ENCODE results near the gene CFAP45. TPM values are rescaled to one million over a fixed set of nuclear protein-coding genes. Genes with fewer than 3 reads are reported as not detected.

Gene CFAP45
- total and polyA plus RNA-seq, 4 experiments from 2014 or later: 0.15 to 0.67 (median 0.52) TPM; not detected in 1

GRCh38 chr1:159853417-159854115 lies 46.4 kb downstream of the CFAP45 start:
- POLR2A ChIA-PET (ENCODE audit: partially characterized antibody): interaction anchor here (0.9 to 5.6 kb wide), 5 partner anchors 13 to 70 kb away, joined by 3 to 40 read pairs (median 4); partner anchors contain the start of genes SLAMF8 and TAGLN2
- H3K9me3 ChIP-seq (ENCODE audit: control insufficient read depth in 1 of 2, low read length in 2 of 2): no peaks in the 10 kb centered on the region
- H3K36me3 Mint-ChIP-seq: peaks cover 0 to 1% of the 10 kb centered on the region in 2 donors
- peak overlapping the region; percentile 72 to 92 (median 86) for H3K4me3 Mint-ChIP-seq
- H3K4me1 ChIP-seq (ENCODE audit: insufficient read depth, low read length): peaks cover 14% of the 10 kb centered on the region
- peak in 1 of 5 donors; percentile 7 for DNase-seq
- H3K4me1 Mint-ChIP-seq: peaks cover 9 to 25% (median 14%) of the 10 kb centered on the region in 4 donors
- no peaks in the 10 kb centered on the region for H3K27me3 ChIP-seq (ENCODE audit: insufficient read depth, low read length)
- H3K36me3 ChIP-seq (ENCODE audit: insufficient read depth, low read length): no peaks in the 10 kb centered on the region
- H3K27me3 Mint-ChIP-seq: no peaks in the 10 kb centered on the region
- peak overlapping the region; percentile 38 for H3K27ac ChIP-seq (ENCODE audit: low read depth, low read length)
- CTCF ChIA-PET (ENCODE audit: partially characterized antibody): interaction anchor here (1.1 to 3.4 kb wide), 6 partner anchors 27 to 70 kb away, joined by 4 to 29 read pairs (median 5); partner anchors contain the start of gene SLAMF8
- H3K9me3 Mint-ChIP-seq: peaks cover 0 to 4% (median 0%) of the 10 kb centered on the region in 8 donors
- intact Hi-C loops (cut with micrococcal nuclease): loop anchor here (1.0 to 5.0 kb wide), 3 partner anchors 39 to 73 kb away; partner anchors contain the start of gene DUSP23
- peak overlapping the region; percentile 9 to 53 for H3K4me3 ChIP-seq (ENCODE audit: low read length in 2 of 2)
- peak overlapping the region; percentile 39 to 90 (median 76) for H3K27ac Mint-ChIP-seq

DNA sequence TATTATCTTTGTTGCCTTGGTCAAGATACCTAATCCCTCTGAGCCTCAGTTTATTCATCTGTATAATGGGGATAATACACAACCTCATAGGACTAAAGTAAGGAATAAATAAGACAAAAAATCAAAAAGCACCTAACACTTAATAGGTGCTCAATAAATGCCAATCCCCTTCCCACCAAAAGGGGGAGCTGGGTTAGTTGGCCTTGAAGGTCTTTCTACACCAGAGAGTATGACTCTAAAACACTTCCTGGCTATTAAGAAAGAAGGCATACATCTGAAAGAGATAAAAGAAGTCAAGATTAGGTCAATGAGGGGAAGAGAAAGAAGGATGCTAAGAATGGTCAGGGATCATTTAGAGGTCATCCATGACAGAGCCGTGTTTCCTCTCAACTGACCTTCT lies 48.6 kb downstream of the CFAP45 start:
- H3K27ac Mint-ChIP-seq: peak overlapping the region in 4 of 7 donors; percentile 14 to 67 (median 58)
- ChIA-PET POLR2A (ENCODE audit: partially characterized antibody) (interaction anchor here (5.3 to 5.6 kb wide), 2 partner anchors 24 to 72 kb away, joined by 22 to 40 read pairs; partner anchors contain the start of genes SLAMF8 and TAGLN2), CTCF (ENCODE audit: partially characterized antibody) (interaction anchor here (1.1 to 3.4 kb wide), 5 partner anchors 10 to 53 kb away, joined by 5 to 29 read pairs (median 6); no protein-coding TSS in a partner anchor)
- H3K4me3 ChIP-seq (ENCODE audit: low read length in 2 of 2): no peak overlapping the region
- peaks cover 14% of the 10 kb centered on the region for H3K4me1 ChIP-seq (ENCODE audit: insufficient read depth, low read length)
- peaks cover 0 to 2% of the 10 kb centered on the region in 2 donors for H3K27me3 Mint-ChIP-seq
- DNase-seq: no peak
- H3K9me3 ChIP-seq (ENCODE audit: control insufficient read depth in 1 of 2, low read length in 2 of 2): no peaks in the 10 kb centered on the region
- no peaks in the 10 kb centered on the region for H3K36me3 ChIP-seq (ENCODE audit: insufficient read depth, low read length)
- H3K4me1 Mint-ChIP-seq: peaks cover 9 to 20% (median 16%) of the 10 kb centered on the region in 4 donors
- H3K27me3 ChIP-seq (ENCODE audit: insufficient read depth, low read length): no peaks in the 10 kb centered on the region
- peaks cover 1 to 3% of the 10 kb centered on the region in 2 donors for H3K36me3 Mint-ChIP-seq
- H3K9me3 Mint-ChIP-seq: peaks cover 0 to 2% (median 0%) of the 10 kb centered on the region in 8 donors
- H3K4me3 Mint-ChIP-seq: no peak overlapping the region
- no peak overlapping the region for H3K27ac ChIP-seq (ENCODE audit: low read depth, low read length)
- intact Hi-C loops (cut with micrococcal nuclease): loop anchor here (5.0 kb wide), 2 partner anchors 41 to 71 kb away; no protein-coding TSS in a partner anchor

GRCh38 chr1:159849626-159850366 lies 50.2 kb downstream of the CFAP45 start:
- Histone ChIP-seq H3K4me1 (ENCODE audit: insufficient read depth, low read length) (peaks cover 7% of the 10 kb centered on the region), H3K36me3 (ENCODE audit: insufficient read depth, low read length) (no peaks in the 10 kb centered on the region), H3K27ac (ENCODE audit: low read depth, low read length) (no peak overlapping the region), H3K27me3 (ENCODE audit: insufficient read depth, low read length) (no peaks in the 10 kb centered on the region), H3K9me3 (ENCODE audit: control insufficient read depth in 1 of 2, low read length in 2 of 2) (no peaks in the 10 kb centered on the region), H3K4me3 (ENCODE audit: low read length in 2 of 2) (no peak overlapping the region)
- peaks cover 0 to 2% of the 10 kb centered on the region in 2 donors for H3K27me3 Mint-ChIP-seq
- no peak overlapping the region for H3K27ac Mint-ChIP-seq
- peaks cover 0 to 2% (median 0%) of the 10 kb centered on the region in 8 donors for H3K9me3 Mint-ChIP-seq
- intact Hi-C loops (cut with micrococcal nuclease): loop anchor here (5.0 kb wide), 2 partner anchors 43 to 73 kb away; no protein-coding TSS in a partner anchor
- H3K36me3 Mint-ChIP-seq: peaks cover 0 to 3% of the 10 kb centered on the region in 2 donors
- H3K4me1 Mint-ChIP-seq: peaks cover 6 to 13% (median 12%) of the 10 kb centered on the region in 4 donors
- ChIA-PET CTCF (ENCODE audit: partially characterized antibody) (interaction anchor here (0.9 to 2.5 kb wide), 3 partner anchors 42 to 51 kb away, joined by 3 to 9 read pairs (median 6); no protein-coding TSS in a partner anchor), POLR2A (ENCODE audit: partially characterized antibody) (no interaction called here)
- H3K4me3 Mint-ChIP-seq: no peak overlapping the region
- DNase-seq: no peak

- DNase-seq: no peak
- CTCF ChIA-PET (ENCODE audit: partially characterized antibody): interaction anchor here (1.9 kb wide), 1 partner anchor 50 kb away, joined by 4 read pairs; no protein-coding TSS in a partner anchor
- no peaks in the 10 kb centered on the region for H3K4me1 ChIP-seq (ENCODE audit: insufficient read depth, low read length)
- Mint-ChIP-seq H3K4me3 (no peak overlapping the region), H3K27ac (no peak overlapping the region), H3K9me3 (peaks cover 0 to 2% (median 0%) of the 10 kb centered on the region in 8 donors), H3K27me3 (peaks cover 0 to 2% of the 10 kb centered on the region in 2 donors), H3K4me1 (peaks cover 0 to 6% (median 4%) of the 10 kb centered on the region in 4 donors), H3K36me3 (peaks cover 0 to 3% of the 10 kb centered on the region in 2 donors)
- no peaks in the 10 kb centered on the region for H3K27me3 ChIP-seq (ENCODE audit: insufficient read depth, low read length)
- no peak overlapping the region for H3K27ac ChIP-seq (ENCODE audit: low read depth, low read length)
- no peaks in the 10 kb centered on the region for H3K9me3 ChIP-seq (ENCODE audit: control insufficient read depth in 1 of 2, low read length in 2 of 2)
- intact Hi-C loops (cut with micrococcal nuclease): no loop called here
- H3K4me3 ChIP-seq (ENCODE audit: low read length in 2 of 2): no peak overlapping the region
- no peaks in the 10 kb centered on the region for H3K36me3 ChIP-seq (ENCODE audit: insufficient read depth, low read length)
- POLR2A ChIA-PET (ENCODE audit: partially characterized antibody): no interaction called here
These were observed 51.6 kb downstream of the CFAP45 start for GRCh38 chr1:159848326-159848725.

GRCh38 chr1:159847231-159847630 lies 52.7 kb downstream of the CFAP45 start:
- no peak overlapping the region for H3K4me3 Mint-ChIP-seq
- no peaks in the 10 kb centered on the region for H3K9me3 ChIP-seq (ENCODE audit: control insufficient read depth in 1 of 2, low read length in 2 of 2)
- H3K36me3 Mint-ChIP-seq: peaks cover 0 to 3% of the 10 kb centered on the region in 2 donors
- H3K27me3 ChIP-seq (ENCODE audit: insufficient read depth, low read length): no peaks in the 10 kb centered on the region
- H3K27ac Mint-ChIP-seq: no peak overlapping the region
- H3K9me3 Mint-ChIP-seq: peaks cover 0 to 2% (median 0%) of the 10 kb centered on the region in 8 donors
- ChIA-PET POLR2A (ENCODE audit: partially characterized antibody) (no interaction called here), CTCF (ENCODE audit: partially characterized antibody) (interaction anchor here (1.9 kb wide), 1 partner anchor 49 kb away, joined by 4 read pairs; no protein-coding TSS in a partner anchor)
- no peaks in the 10 kb centered on the region for H3K36me3 ChIP-seq (ENCODE audit: insufficient read depth, low read length)
- no peak overlapping the region for H3K4me3 ChIP-seq (ENCODE audit: low read length in 2 of 2)
- H3K4me1 ChIP-seq (ENCODE audit: insufficient read depth, low read length): no peaks in the 10 kb centered on the region
- H3K27ac ChIP-seq (ENCODE audit: low read depth, low read length): no peak overlapping the region
- H3K27me3 Mint-ChIP-seq: peaks cover 0 to 2% of the 10 kb centered on the region in 2 donors
- intact Hi-C loops (cut with micrococcal nuclease): no loop called here
- peaks cover 0 to 5% (median 2%) of the 10 kb centered on the region in 4 donors for H3K4me1 Mint-ChIP-seq
- no peak for DNase-seq

DNA sequence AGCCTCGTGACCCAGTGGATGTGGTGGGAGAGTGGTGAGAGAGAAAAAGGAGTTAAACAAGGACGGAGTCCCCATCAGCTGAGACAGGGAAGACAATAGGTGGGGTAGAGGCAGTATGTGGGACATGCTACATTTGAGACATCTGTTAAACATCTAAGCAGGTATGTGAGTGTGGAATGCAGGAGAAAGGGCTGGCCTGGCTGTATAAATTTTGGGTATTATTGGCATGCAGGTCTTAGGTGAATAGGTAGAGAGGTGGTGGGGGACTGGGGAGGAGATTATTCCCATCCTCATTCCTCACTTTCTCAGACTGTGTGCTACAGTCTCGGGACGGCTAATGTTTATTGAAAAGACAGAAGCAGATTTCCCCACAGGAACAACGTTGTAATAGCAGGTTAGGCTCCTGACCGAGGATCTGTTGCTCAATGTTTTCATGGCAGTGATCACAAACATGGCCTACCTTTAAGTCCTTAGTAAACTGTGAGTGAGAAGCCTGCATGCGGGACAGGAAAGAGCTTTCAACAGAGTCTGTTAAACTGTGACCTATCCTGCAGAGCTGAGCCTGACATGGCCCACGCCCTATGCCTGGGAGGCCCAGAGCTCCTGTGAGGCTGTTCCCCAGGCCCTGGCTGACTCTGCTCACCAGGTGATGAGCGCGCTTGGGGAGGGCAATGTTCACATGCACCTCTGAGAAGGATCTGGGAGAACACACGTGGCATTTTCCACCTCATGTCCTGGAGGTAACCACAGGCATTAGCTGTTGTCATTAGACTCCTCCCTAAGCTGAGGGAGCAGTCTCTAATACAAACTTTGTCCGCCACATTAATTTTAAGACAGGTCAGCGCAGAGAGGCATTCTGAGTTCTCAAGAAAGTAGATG lies 54.0 kb downstream of the CFAP45 start:
- no peak for DNase-seq
- H3K27ac ChIP-seq (ENCODE audit: low read depth, low read length): no peak overlapping the region
- no peak overlapping the region for H3K4me3 Mint-ChIP-seq
- ChIA-PET CTCF (ENCODE audit: partially characterized antibody) (no interaction called here), POLR2A (ENCODE audit: partially characterized antibody) (no interaction called here)
- peaks cover 0 to 5% (median 2%) of the 10 kb centered on the region in 4 donors for H3K4me1 Mint-ChIP-seq
- H3K4me3 ChIP-seq (ENCODE audit: low read length in 2 of 2): no peak overlapping the region
- peaks cover 0 to 2% of the 10 kb centered on the region in 2 donors for H3K27me3 Mint-ChIP-seq
- no peak overlapping the region for H3K27ac Mint-ChIP-seq
- no peaks in the 10 kb centered on the region for H3K27me3 ChIP-seq (ENCODE audit: insufficient read depth, low read length)
- no peaks in the 10 kb centered on the region for H3K4me1 ChIP-seq (ENCODE audit: insufficient read depth, low read length)
- H3K36me3 ChIP-seq (ENCODE audit: insufficient read depth, low read length): no peaks in the 10 kb centered on the region
- peaks cover 0 to 3% of the 10 kb centered on the region in 2 donors for H3K36me3 Mint-ChIP-seq
- intact Hi-C loops (cut with micrococcal nuclease): no loop called here
- H3K9me3 Mint-ChIP-seq: no peaks in the 10 kb centered on the region
- H3K9me3 ChIP-seq (ENCODE audit: control insufficient read depth in 1 of 2, low read length in 2 of 2): no peaks in the 10 kb centered on the region
